GM13976 (cell line): Measurements from ENCODE around the gene MINDY4.

Experiments used
- DNase-seq: peaks from one replicate; pipeline ENCODE4 v3.0.0; 2012; ENCODE audit warnings: low spot score
- in situ Hi-C: fragments of 300-500 bp; cut with MboI; formaldehyde crosslinking; loops from one replicate; pipeline ENCODE4 v1.12.0; 2022; ENCODE audit warnings: low sequenced_read_pairs, mixed read lengths, inconsistent platforms; ENCODE audit not compliant: unreplicated experiment
- TF ChIP-seq, protein P1 (sequence below): IDR thresholded peaks from 2 replicates; pipeline ENCODE4 v1.5.1; 2012; ENCODE audit warnings: borderline replicate concordance, mild to moderate bottlenecking; ENCODE audit not compliant: insufficient read depth; ENCODE audit errors: extremely low read depth, missing control alignments, control extremely low read depth

Gene MINDY4

GRCh38 chr7:30899066-30899465 lies 127.8 kb downstream of the MINDY4 start:
- TF ChIP-seq, protein P1, sequence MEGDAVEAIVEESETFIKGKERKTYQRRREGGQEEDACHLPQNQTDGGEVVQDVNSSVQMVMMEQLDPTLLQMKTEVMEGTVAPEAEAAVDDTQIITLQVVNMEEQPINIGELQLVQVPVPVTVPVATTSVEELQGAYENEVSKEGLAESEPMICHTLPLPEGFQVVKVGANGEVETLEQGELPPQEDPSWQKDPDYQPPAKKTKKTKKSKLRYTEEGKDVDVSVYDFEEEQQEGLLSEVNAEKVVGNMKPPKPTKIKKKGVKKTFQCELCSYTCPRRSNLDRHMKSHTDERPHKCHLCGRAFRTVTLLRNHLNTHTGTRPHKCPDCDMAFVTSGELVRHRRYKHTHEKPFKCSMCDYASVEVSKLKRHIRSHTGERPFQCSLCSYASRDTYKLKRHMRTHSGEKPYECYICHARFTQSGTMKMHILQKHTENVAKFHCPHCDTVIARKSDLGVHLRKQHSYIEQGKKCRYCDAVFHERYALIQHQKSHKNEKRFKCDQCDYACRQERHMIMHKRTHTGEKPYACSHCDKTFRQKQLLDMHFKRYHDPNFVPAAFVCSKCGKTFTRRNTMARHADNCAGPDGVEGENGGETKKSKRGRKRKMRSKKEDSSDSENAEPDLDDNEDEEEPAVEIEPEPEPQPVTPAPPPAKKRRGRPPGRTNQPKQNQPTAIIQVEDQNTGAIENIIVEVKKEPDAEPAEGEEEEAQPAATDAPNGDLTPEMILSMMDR, result no peak
- no peak for DNase-seq
- in situ Hi-C loops, result no loop called here

DNA sequence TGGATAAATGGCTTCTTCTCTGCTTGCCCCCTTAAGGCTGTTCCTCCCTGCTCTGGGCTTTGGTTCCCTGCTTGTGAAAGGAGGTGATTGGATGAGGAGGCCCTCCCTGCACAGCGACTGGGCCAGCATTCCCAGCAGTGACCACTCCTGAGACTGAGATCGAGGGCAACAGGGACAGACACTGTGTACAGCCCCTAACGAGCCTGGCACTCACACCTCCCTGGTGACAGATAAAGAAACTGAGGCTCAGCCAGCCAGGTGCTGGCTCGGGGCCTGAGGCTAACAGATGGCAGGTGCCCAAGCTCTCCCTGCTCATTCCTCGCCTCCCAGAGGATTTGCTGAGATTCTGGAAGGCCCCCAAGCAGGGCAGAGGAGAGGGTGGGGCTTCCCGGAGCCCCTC lies 128.4 kb downstream of the MINDY4 start:
- DNase-seq, result no peak
- in situ Hi-C loops, result no loop called here

DNA sequence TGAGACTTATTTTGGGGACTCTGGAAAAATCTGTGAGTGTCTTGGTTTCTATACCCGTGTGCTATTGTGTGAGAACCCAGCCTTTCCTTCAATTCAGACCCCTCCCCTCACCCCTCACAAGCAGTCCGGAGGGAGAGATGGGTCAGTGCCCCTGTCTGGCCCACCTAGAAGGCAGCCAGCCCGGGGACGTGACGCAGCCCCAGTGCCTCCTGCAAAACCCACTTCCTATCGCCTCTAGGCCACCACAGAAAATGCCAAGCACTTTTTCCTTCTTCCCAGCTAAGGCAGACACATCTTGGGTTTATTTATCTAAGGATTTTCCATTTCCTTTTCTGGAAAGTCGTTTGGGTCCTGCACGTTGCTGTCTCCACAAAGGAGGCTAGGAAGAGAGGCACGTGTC lies 128.8 kb downstream of the MINDY4 start:
- no peak for DNase-seq
- TF ChIP-seq, protein P1, result no peak
- in situ Hi-C loops, result no loop called here

More for the DNA sequence above, 128.4 kb downstream of the MINDY4 start:
- TF ChIP-seq, protein P1, result no peak

- no peak for DNase-seq
- TF ChIP-seq, protein P1, result no peak
- in situ Hi-C loops, result no loop called here
Observed at GRCh38 chr7:30900803-30901362, 129.7 kb downstream of the MINDY4 start.

GRCh38 chr7:30901856-30902255 lies 130.6 kb downstream of the MINDY4 start:
- in situ Hi-C loops, result no loop called here
- TF ChIP-seq, protein P1, result no peak
- DNase-seq, result no peak

GRCh38 chr7:30902466-30902865 lies 131.2 kb downstream of the MINDY4 start:
- TF ChIP-seq, protein P1, result no peak
- DNase-seq, result no peak
- in situ Hi-C loops, result no loop called here
